Activated CD4-positive, alpha-beta memory T cell treated with anti-CD3 and anti-CD28 coated beads for 36 hours (primary cell): ENCODE measurements around the gene MYO3B. TPM values are rescaled to one million over a fixed set of nuclear protein-coding genes. Genes with fewer than 3 reads are reported as not detected.
"Not testable (repeated sequence)": the region's sequence is repeated elsewhere in the genome, so short reads cannot be mapped to it uniquely, and the experiment has no call there.

Experiments used
- CTCF ChIA-PET: fragments of 350-600 bp; sonication (Branson Sonifier 250); formaldehyde crosslinking; loops from one replicate; lab custom pipeline; 2021; ENCODE audit warnings: antibody characterized with exemption, inconsistent platforms; lab: Charles Lee
- POLR2A ChIA-PET: fragments of 350-600 bp; sonication (Branson Sonifier 250); formaldehyde crosslinking; loops from one replicate; lab custom pipeline; 2021; ENCODE audit warnings: antibody characterized with exemption; lab: Charles Lee
- DNase-seq: peaks from one replicate; pipeline ENCODE4 v3.0.0-alpha.2; 2020
- H3K27ac Mint-ChIP-seq: one replicate; pipeline ENCODE4 v1.8.0; 2021; ENCODE audit warnings: mixed read lengths
- H3K27me3 Mint-ChIP-seq: one replicate; pipeline ENCODE4 v1.8.0; 2021; ENCODE audit warnings: mixed read lengths
- H3K36me3 Mint-ChIP-seq: one replicate; pipeline ENCODE4 v1.8.0; 2021; ENCODE audit warnings: mixed read lengths
- H3K4me1 Mint-ChIP-seq: one replicate; pipeline ENCODE4 v1.8.0; 2021; ENCODE audit warnings: low read depth, mixed read lengths
- H3K4me3 Mint-ChIP-seq: one replicate; pipeline ENCODE4 v1.8.0; 2021; ENCODE audit warnings: mild to moderate bottlenecking, mixed read lengths
- H3K9me3 Mint-ChIP-seq: one replicate; pipeline ENCODE4 v1.8.0; 2021; ENCODE audit warnings: mixed read lengths
- intact Hi-C: fragments of 100-400 bp; cut with micrococcal nuclease; formaldehyde crosslinking; loops from one replicate; pipeline ENCODE4 v1.15.1; 2023
- total RNA-seq, 2 experiments: library from RNA; stranded (reverse); gene quantifications; one replicate each; pipeline ENCODE4 v1.2.3, GENCODE V29; 2021

MYO3B gene
- total RNA-seq, 2 experiments from 2014 or later = 0.48 TPM

DNA sequence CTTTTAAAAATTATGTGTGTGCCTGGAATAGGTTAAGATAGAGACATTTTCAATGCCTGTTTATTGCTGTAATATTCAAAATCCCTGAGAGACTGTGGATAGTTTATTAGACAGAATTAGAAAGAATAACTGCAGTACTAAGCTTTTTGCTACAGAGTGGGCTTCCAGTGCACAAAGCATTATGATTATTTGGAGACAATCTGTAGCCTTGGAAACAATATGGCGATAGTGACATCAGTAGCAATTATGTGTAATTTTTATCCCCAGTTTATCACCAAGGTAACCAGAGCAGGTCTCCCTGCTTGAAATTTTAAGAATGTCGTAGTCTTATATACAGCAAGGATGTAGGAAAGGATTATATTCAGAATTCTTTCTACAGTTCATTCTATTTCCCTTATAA lies 100.0 kb downstream of the MYO3B start:
- intact Hi-C loops = no loop called here
- H3K4me1 Mint-ChIP-seq = no peaks in the 10 kb centered on the region
- DNase-seq = no peak
- no peaks in the 10 kb centered on the region for H3K9me3 Mint-ChIP-seq
- H3K36me3 Mint-ChIP-seq = no peaks in the 10 kb centered on the region
- CTCF ChIA-PET = no interaction called here
- POLR2A ChIA-PET = no interaction called here
- peaks cover 3% of the 10 kb centered on the region for H3K27me3 Mint-ChIP-seq
- no peak overlapping the region for H3K4me3 Mint-ChIP-seq
- H3K27ac Mint-ChIP-seq = no peak overlapping the region

DNA sequence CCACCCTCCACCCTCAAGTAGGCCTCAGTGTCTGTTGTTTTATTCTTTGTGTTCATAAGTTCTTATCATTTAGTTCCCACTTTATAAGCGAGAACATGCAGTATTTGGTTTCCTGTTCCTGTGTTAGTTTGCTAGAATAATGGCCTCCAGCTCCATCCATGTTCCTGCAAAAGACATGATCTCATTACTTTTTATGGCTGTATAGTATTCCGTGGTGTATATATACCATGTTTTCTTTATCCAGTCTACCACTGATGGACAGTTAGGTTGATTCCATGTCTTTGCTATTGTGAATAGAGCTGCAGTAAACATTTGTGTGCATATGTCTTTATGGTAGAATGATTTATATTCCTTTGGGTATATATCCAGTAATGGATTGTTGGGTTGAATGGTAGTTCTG lies 101.7 kb downstream of the MYO3B start:
- POLR2A ChIA-PET, H3K4me1 Mint-ChIP-seq, H3K9me3 Mint-ChIP-seq, intact Hi-C loops, DNase-seq, H3K27me3 Mint-ChIP-seq, H3K27ac Mint-ChIP-seq, H3K36me3 Mint-ChIP-seq, H3K4me3 Mint-ChIP-seq: not testable (repeated sequence)
- CTCF ChIA-PET = interaction anchor here (1.2 kb wide), 1 partner anchor 44 kb away, joined by 4 read pairs; no protein-coding TSS in a partner anchor

DNA sequence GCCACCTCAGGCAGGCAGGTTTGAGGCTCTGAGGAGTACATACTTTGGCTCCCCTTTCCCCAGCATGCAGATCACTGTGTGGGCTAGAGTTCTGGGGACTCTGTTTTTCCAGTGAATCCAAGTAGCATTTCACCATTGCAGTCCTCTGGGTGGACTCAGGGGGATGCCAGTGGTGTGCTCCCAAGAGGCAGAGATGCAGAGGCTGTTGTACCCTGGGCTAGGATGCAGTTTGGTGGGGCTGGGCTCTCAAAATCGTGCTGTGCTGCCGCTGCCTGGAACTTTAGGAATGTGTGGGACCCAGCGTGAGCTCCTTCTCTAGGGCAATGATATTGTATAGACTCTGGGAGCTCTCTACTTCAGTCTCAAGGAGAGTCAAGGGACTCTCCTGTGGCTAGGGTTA lies 104.9 kb downstream of the MYO3B start:
- no peak overlapping the region for H3K27ac Mint-ChIP-seq
- POLR2A ChIA-PET = no interaction called here
- H3K9me3 Mint-ChIP-seq = no peaks in the 10 kb centered on the region
- no peak overlapping the region for H3K4me3 Mint-ChIP-seq
- CTCF ChIA-PET = no interaction called here
- no peaks in the 10 kb centered on the region for H3K4me1 Mint-ChIP-seq
- DNase-seq = no peak
- H3K27me3 Mint-ChIP-seq = peaks cover 8% of the 10 kb centered on the region
- H3K36me3 Mint-ChIP-seq = no peaks in the 10 kb centered on the region
- intact Hi-C loops = no loop called here

DNA sequence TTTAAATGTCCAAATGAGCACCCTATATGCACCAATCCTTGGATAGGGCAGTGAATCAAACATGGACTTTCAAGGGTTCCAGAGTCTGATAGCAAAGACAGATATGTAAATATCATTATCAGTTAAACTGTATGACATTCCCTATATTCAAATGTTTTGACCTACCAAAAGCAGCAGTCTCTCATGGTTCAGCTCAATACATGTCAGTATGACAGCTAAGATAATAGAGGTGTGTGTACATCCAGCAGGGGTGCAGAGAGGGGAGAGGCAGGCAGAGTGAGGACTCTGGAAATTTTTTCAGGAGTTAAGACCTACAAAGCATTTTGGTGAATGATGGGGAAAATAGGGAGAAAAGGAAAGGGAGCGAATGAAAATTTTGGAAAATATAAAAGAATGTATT lies 106.3 kb downstream of the MYO3B start:
- POLR2A ChIA-PET = no interaction called here
- Mint-ChIP-seq H3K9me3 (no peaks in the 10 kb centered on the region), H3K4me1 (no peaks in the 10 kb centered on the region), H3K36me3 (no peaks in the 10 kb centered on the region), H3K27ac (no peak overlapping the region), H3K4me3 (no peak overlapping the region), H3K27me3 (peaks cover 8% of the 10 kb centered on the region)
- DNase-seq = no peak
- CTCF ChIA-PET = no interaction called here
- intact Hi-C loops = no loop called here

DNA sequence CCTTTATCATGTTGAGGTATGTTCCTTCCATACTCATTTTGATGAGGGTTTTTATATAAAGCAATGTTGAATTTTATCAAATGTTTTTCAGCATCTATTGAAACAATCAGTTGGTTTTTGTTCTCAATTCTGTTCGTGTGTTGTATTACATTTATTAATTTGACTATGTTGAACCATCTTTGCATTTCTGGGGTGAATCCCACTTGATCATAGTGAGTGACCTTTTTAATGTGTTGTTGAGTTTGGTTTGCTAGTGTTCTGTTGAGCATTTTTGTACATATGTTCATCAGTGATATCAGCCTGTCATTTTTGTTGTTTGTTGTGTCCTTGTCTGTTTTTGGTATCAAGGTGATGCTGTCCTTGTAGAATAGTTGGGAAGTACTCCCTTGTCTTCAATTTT lies 110.9 kb downstream of the MYO3B start:
- H3K36me3 Mint-ChIP-seq = peaks cover 2% of the 10 kb centered on the region
- CTCF ChIA-PET = no interaction called here
- intact Hi-C loops = no loop called here
- peaks cover 15% of the 10 kb centered on the region for H3K27me3 Mint-ChIP-seq
- no peaks in the 10 kb centered on the region for H3K4me1 Mint-ChIP-seq
- peaks cover 10% of the 10 kb centered on the region for H3K9me3 Mint-ChIP-seq
- no peak overlapping the region for H3K4me3 Mint-ChIP-seq
- H3K27ac Mint-ChIP-seq = no peak overlapping the region
- POLR2A ChIA-PET = no interaction called here
- DNase-seq = no peak

DNA sequence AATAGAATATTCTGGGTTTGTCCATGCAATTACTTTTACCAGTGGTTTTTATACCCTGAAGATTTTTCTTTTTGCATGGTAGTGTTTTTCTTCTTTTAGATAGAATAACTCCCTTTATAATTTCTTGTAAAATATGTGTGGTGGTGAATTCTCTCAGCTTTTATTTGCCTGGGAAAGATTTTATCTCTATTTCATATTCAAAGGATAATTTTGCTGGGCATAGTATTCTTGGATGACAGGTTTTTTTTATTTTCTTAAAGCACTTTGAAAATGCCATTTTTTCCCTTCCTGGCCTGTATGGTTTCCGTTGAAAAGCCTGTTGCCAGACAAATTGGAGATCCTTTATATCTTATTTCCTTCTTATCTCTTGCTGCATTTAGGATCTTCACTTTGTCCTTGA lies 113.5 kb downstream of the MYO3B start:
- CTCF ChIA-PET = no interaction called here
- POLR2A ChIA-PET = no interaction called here
- intact Hi-C loops = no loop called here
- Mint-ChIP-seq H3K9me3 (peaks cover 14% of the 10 kb centered on the region), H3K36me3 (peaks cover 2% of the 10 kb centered on the region), H3K4me3 (no peak overlapping the region), H3K27me3 (peaks cover 20% of the 10 kb centered on the region), H3K27ac (no peak overlapping the region), H3K4me1 (no peaks in the 10 kb centered on the region)
- DNase-seq = no peak

DNA sequence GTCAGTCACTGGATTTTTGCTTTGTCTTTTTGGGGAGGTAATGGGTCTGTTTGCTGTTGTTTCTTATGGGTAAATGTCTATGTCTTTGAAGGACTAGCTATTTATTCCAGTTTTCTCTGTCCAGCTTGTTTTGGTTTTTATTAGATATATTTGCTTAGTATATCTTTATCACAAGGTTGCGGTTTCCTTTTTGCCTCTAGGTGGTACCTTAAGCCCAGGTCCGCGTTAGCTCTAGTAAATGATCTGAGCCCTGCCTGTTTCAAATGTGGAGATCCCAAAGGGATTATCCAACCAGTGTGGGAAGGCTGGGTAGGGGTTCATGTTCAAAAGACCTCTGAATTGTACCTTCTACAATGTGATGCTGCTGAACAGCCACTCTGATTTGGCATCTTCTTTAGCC lies 114.5 kb downstream of the MYO3B start:
- Mint-ChIP-seq H3K9me3 (peaks cover 14% of the 10 kb centered on the region), H3K27me3 (peaks cover 15% of the 10 kb centered on the region), H3K4me3 (no peak overlapping the region), H3K36me3 (peaks cover 2% of the 10 kb centered on the region), H3K27ac (no peak overlapping the region), H3K4me1 (no peaks in the 10 kb centered on the region)
- no peak for DNase-seq
- CTCF ChIA-PET = no interaction called here
- POLR2A ChIA-PET = no interaction called here
- intact Hi-C loops = no loop called here

DNA sequence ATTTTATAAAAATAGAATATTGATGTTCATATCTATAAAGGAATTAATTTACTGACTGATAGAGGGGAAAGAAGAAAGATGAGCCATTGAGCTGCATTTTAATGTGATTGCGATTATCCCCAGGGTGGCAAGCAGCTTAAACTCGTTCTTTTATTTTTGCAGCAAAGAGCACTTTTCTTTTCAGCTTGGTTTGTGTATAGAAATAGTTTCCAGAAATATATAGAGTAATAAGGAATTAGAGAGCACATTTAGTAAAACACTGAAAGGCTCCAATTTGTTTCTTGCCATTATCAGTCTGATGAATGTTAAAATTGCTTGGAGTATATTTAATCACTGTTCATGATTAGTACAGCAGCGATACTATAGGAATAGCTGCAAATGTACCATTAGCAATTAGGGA lies 119.5 kb downstream of the MYO3B start:
- CTCF ChIA-PET = no interaction called here
- H3K9me3 Mint-ChIP-seq = peaks cover 5% of the 10 kb centered on the region
- DNase-seq = no peak
- H3K27ac Mint-ChIP-seq = no peak overlapping the region
- H3K27me3 Mint-ChIP-seq = peaks cover 5% of the 10 kb centered on the region
- H3K4me1 Mint-ChIP-seq = no peaks in the 10 kb centered on the region
- no peaks in the 10 kb centered on the region for H3K36me3 Mint-ChIP-seq
- POLR2A ChIA-PET = no interaction called here
- H3K4me3 Mint-ChIP-seq = no peak overlapping the region
- intact Hi-C loops = no loop called here

DNA sequence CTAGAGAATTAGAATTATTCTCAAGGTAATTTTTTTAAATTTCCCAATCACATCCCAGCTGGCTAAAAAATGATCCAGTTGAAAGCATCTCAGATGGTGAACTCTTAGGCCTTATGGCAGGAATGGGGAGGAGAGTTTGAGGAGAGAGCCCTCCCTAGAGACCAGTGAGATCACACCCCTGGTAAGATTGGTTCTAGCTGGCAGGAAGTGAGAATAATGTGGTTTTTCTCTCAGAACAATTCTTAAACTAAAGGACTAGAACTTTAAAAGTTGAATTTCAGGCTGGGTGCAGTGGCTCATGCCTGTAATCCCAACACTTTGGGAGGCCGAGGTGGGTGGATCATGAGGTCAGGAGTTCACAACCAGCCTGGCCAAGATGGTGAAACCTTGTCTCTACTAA lies 120.2 kb downstream of the MYO3B start:
- Mint-ChIP-seq H3K9me3 (peaks cover 4% of the 10 kb centered on the region), H3K27me3 (peaks cover 5% of the 10 kb centered on the region), H3K36me3 (no peaks in the 10 kb centered on the region), H3K4me1 (no peaks in the 10 kb centered on the region), H3K4me3 (no peak overlapping the region), H3K27ac (no peak overlapping the region)
- POLR2A ChIA-PET = no interaction called here
- intact Hi-C loops = no loop called here
- CTCF ChIA-PET = no interaction called here
- no peak for DNase-seq

DNA sequence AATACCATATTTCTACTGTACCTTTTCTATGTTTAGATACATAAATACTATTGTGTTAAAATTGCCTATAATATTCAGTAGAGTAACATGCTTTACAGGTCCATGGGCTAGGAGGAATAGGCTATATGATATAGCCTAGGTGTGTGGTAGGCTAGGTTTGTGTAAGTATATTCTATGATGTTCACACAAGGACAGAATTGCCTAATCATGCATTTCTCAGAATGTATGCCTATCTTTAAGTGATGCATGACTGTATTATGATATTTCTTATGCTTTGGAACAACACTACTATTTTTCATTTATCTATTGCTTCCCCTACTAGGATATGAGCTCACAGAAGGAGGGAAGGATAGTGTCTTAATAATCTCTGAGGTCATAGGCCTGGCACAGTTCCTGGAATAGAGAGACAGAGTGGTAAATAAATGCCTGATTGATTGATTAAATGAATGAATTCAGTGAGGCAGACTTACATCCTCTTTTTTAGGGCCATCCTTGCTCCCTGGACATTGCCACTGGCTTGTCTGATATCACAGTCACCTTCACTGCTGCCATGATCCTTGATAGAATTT lies 121.0 kb downstream of the MYO3B start:
- DNase-seq = no peak
- Mint-ChIP-seq H3K27ac (no peak overlapping the region), H3K4me3 (no peak overlapping the region), H3K4me1 (no peaks in the 10 kb centered on the region), H3K27me3 (peaks cover 5% of the 10 kb centered on the region), H3K9me3 (peaks cover 4% of the 10 kb centered on the region), H3K36me3 (no peaks in the 10 kb centered on the region)
- ChIA-PET POLR2A (no interaction called here), CTCF (no interaction called here)
- intact Hi-C loops = no loop called here

DNA sequence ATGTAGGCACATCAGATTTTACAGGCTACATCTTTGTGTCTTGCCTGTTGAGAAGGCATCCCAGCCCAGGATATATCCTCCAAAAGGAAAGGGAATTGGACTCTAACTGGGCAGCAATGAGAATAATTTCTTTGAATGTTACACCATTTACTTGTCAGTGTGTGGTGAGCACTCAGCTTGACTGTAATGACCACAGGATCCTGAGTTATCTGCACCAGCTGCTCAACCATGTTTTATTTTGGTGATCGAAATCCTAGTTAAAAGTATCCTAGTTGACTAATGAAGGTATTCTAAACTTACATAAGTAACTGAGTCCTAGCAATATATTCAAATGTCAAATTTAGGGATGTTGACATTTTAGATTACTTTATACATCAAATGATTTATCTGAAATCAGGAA lies 123.0 kb downstream of the MYO3B start:
- no peak for DNase-seq
- Mint-ChIP-seq H3K36me3 (no peaks in the 10 kb centered on the region), H3K9me3 (peaks cover under 1% of the 10 kb centered on the region), H3K27ac (no peak overlapping the region), H3K4me3 (no peak overlapping the region), H3K4me1 (no peaks in the 10 kb centered on the region), H3K27me3 (peaks cover 3% of the 10 kb centered on the region)
- POLR2A ChIA-PET = no interaction called here
- CTCF ChIA-PET = no interaction called here
- intact Hi-C loops = no loop called here

DNA sequence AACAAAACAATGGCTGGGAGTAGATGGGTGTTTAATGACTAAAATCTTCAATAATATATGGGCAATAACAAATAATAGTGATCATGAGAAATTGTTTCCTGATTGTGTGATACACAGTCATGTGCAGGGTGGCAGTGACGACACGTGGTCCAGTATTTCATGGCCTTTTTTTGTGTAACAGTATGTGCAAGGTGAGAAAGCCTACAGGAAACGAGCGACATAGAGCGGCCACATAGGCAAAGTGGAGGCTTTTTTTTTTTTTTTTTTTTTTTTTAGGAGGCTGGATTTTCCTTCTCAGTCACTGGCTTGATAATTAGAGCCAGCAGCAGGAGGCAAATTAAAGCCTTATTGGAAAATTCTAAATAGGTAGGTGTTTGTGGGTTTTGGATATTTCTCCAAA lies 123.7 kb downstream of the MYO3B start:
- H3K27ac Mint-ChIP-seq = no peak overlapping the region
- intact Hi-C loops = no loop called here
- POLR2A ChIA-PET = no interaction called here

DNA sequence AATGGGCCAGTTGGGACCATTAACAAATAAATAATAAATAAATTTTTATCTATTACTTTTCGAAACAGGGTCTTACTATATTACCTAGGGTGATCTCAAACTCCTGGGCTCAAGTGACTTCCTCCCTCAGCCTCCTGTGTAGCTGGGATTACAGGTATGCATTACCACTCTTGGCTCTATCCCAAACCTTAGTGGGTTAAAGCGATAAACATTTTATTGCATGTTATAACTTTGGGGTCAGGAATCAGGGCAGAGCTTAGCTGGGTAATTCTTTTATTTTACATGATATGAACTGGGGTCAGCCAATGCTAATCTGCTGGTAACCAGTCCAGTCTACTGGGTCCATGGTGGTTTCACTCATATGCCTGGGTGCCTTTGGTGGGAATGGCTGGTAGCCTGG lies 127.8 kb downstream of the MYO3B start:
- ChIA-PET POLR2A (no interaction called here), CTCF (no interaction called here)
- no peaks in the 10 kb centered on the region for H3K36me3 Mint-ChIP-seq

More for the DNA sequence above, 123.7 kb downstream of the MYO3B start:
- H3K27me3 Mint-ChIP-seq = no peaks in the 10 kb centered on the region
- H3K36me3 Mint-ChIP-seq = no peaks in the 10 kb centered on the region
- no peaks in the 10 kb centered on the region for H3K9me3 Mint-ChIP-seq
- CTCF ChIA-PET = no interaction called here
- no peak for DNase-seq
- H3K4me1 Mint-ChIP-seq = no peaks in the 10 kb centered on the region
- no peak overlapping the region for H3K4me3 Mint-ChIP-seq

More for the DNA sequence above, 127.8 kb downstream of the MYO3B start:
- Mint-ChIP-seq H3K9me3 (no peaks in the 10 kb centered on the region), H3K27ac (no peak overlapping the region), H3K4me3 (no peak overlapping the region), H3K4me1 (no peaks in the 10 kb centered on the region), H3K27me3 (no peaks in the 10 kb centered on the region)
- DNase-seq = no peak
- intact Hi-C loops = no loop called here
